ENCODE results near the gene HS3ST5.
"Not testable (repeated sequence)": the region's sequence is repeated elsewhere in the genome, so short reads cannot be mapped to it uniquely, and the experiment has no call there.

DNA sequence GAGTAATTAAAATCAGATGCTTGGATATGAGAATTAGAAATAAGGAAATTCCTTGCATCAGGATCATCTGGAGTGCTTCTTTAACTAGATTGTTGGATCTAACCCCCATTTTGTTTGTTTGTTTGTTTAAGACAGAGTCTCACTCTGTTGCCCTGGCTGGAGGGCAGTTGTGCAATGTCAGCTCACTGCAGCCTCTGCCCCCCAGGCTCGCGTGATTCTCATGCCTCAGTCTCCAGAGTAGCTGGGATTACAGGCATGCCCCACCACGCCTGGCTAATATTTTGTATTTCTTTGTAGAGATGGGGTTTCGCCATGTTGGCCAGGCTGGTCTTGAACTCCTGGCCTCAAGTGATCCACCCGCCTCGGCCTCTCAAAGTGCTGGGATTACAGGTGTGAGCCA, 29.0 kb downstream of the HS3ST5 start:
- TF ChIP-seq, protein P1, sequence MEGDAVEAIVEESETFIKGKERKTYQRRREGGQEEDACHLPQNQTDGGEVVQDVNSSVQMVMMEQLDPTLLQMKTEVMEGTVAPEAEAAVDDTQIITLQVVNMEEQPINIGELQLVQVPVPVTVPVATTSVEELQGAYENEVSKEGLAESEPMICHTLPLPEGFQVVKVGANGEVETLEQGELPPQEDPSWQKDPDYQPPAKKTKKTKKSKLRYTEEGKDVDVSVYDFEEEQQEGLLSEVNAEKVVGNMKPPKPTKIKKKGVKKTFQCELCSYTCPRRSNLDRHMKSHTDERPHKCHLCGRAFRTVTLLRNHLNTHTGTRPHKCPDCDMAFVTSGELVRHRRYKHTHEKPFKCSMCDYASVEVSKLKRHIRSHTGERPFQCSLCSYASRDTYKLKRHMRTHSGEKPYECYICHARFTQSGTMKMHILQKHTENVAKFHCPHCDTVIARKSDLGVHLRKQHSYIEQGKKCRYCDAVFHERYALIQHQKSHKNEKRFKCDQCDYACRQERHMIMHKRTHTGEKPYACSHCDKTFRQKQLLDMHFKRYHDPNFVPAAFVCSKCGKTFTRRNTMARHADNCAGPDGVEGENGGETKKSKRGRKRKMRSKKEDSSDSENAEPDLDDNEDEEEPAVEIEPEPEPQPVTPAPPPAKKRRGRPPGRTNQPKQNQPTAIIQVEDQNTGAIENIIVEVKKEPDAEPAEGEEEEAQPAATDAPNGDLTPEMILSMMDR (IDR thresholded peaks at IDR 0.05) = not testable (repeated sequence)
- not testable (repeated sequence) for TF ChIP-seq POLR2A (IDR thresholded peaks at IDR 0.05)
